ENCODE measurements around the gene ITSN1. TPM values are rescaled to one million over a fixed set of nuclear protein-coding genes. Genes with fewer than 3 reads are reported as not detected.
"Not testable (repeated sequence)": the region's sequence is repeated elsewhere in the genome, so short reads cannot be mapped to it uniquely, and the experiment has no call there.

Gene ITSN1
- total RNA-seq, result 10 to 100 TPM; 63.4 to 83.6 (median 70.6) TPM
- polyA plus RNA-seq, result 32.8 TPM
- long read RNA-seq, donor 1, full-length matches to known transcripts, result 18 of 123 reads
- long read RNA-seq, donor 1, partial matches to known transcripts, result 88 of 123 reads
- long read RNA-seq, donor 1, other reads (novel, unspliced or antisense), result 17 of 123 reads
- long read RNA-seq, donor 2, full-length matches to known transcripts, result 15 of 28 reads
- long read RNA-seq, donor 2, partial matches to known transcripts, result 8 of 28 reads
- long read RNA-seq, donor 2, other reads (novel, unspliced or antisense), result 5 of 28 reads
- long read RNA-seq, donor 3, full-length matches to known transcripts, result 3 of 264 reads
- long read RNA-seq, donor 3, partial matches to known transcripts, result 231 of 264 reads
- long read RNA-seq, donor 3, other reads (novel, unspliced or antisense), result 30 of 264 reads
- long read RNA-seq, donor 4, full-length matches to known transcripts, result 8 of 17 reads
- long read RNA-seq, donor 4, partial matches to known transcripts, result 5 of 17 reads
- long read RNA-seq, donor 4, other reads (novel, unspliced or antisense), result 4 of 17 reads

- Histone ChIP-seq H3K27ac (ENCODE audit: low read length) (peak within 1 kb of the TSS; percentile 91), H3K4me3 (ENCODE audit: low read length) (peak within 1 kb of the TSS; percentile 92), H3K4me1 (ENCODE audit: control insufficient read depth, insufficient read depth, low read length) (peaks cover 3% of the 10 kb centered on the region), H3K27me3 (ENCODE audit: control insufficient read depth, insufficient read depth) (no peaks in the 10 kb centered on the region), H3K9me3 (ENCODE audit: control insufficient read depth, low read length) (no peaks in the 10 kb centered on the region)
- WGBS, result under 1% methylated on average over 71 of the region's 71 CpGs
- peak; percentile 96 to 97 for ATAC-seq
- intact Hi-C loops (cut with DNase I), result loop anchor here (5.0 to 10.0 kb wide), 3 partner anchors 93 to 255 kb away; no protein-coding TSS in a partner anchor
- DNase-seq, result peak; percentile 100
These were observed at the start of gene ITSN1 for GRCh38 chr21:33642027-33642895. ITSN1 (plus strand) TSS chr21:33642501; CDS start chr21:33718829, 76,328 bp downstream.

DNA sequence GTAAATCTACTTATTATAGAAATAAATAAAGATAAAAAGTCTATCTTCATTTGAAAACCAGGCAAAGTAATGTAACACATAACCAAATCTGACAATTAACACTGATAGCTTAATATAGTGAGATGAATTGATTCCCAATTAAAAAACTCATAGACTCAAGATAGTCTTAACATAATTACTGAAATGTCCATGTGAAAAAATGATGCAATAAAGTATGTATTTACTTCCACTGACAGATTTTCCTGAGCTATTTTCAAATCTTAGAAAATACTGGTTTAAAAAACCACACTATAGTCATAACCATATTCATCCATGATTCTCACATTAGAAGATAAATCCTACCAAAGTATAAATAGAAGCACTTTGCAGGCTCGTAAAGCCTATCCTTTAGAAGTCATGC lies 44.2 kb upstream of the ITSN1 start:
- Histone ChIP-seq H3K4me1 (ENCODE audit: control insufficient read depth, insufficient read depth, low read length) (no peaks in the 10 kb centered on the region), H3K4me3 (ENCODE audit: low read length) (no peak overlapping the region), H3K27ac (ENCODE audit: low read length) (no peak overlapping the region), H3K27me3 (ENCODE audit: control insufficient read depth, insufficient read depth) (no peaks in the 10 kb centered on the region), H3K9me3 (ENCODE audit: control insufficient read depth, low read length) (no peaks in the 10 kb centered on the region)
- intact Hi-C loops (cut with DNase I), result no loop called here
- ATAC-seq, result no peak
- 58% methylated on average over 1 of the region's 1 CpG for WGBS
- DNase-seq, result no peak

DNA sequence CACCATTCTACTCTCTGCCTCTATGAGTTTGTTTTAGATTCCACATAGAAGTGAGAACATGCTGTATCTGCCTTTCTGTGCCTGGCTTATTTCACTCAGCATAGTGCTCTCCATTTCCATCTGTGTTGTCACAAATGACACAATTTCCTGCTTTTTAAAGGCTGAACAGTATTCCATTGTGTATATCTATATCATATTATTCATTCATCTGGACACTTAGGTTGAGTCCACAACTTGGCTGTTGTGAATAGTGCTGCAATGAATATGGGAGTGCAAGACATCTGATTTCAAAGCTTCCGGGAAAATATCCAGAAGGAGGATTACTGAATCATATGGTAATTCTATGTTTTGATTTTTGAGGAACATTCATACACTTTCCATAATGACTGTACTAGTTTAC lies 33.7 kb upstream of the ITSN1 start:
- Histone ChIP-seq H3K27me3 (ENCODE audit: control insufficient read depth, insufficient read depth) (no peaks in the 10 kb centered on the region), H3K4me3 (ENCODE audit: low read length) (no peak overlapping the region), H3K27ac (ENCODE audit: low read length) (no peak overlapping the region), H3K9me3 (ENCODE audit: control insufficient read depth, low read length) (no peaks in the 10 kb centered on the region), H3K4me1 (ENCODE audit: control insufficient read depth, insufficient read depth, low read length) (no peaks in the 10 kb centered on the region)
- 51% methylated on average over 1 of the region's 1 CpG for WGBS
- ATAC-seq (no peak), DNase-seq (no peak)
- intact Hi-C loops (cut with DNase I), result no loop called here

- WGBS, result 82% methylated on average over 7 of the region's 7 CpGs
- H3K27me3 ChIP-seq (ENCODE audit: control insufficient read depth, insufficient read depth), result no peaks in the 10 kb centered on the region
- ATAC-seq (no peak), DNase-seq (no peak)
- H3K27ac ChIP-seq (ENCODE audit: low read length), result no peak overlapping the region
- H3K4me3 ChIP-seq (ENCODE audit: low read length), result no peak overlapping the region
- no peaks in the 10 kb centered on the region for H3K4me1 ChIP-seq (ENCODE audit: control insufficient read depth, insufficient read depth, low read length)
- H3K9me3 ChIP-seq (ENCODE audit: control insufficient read depth, low read length), result no peaks in the 10 kb centered on the region
- intact Hi-C loops (cut with DNase I), result no loop called here
These were observed 31.1 kb upstream of the ITSN1 start for GRCh38 chr21:33611006-33611744.

DNA sequence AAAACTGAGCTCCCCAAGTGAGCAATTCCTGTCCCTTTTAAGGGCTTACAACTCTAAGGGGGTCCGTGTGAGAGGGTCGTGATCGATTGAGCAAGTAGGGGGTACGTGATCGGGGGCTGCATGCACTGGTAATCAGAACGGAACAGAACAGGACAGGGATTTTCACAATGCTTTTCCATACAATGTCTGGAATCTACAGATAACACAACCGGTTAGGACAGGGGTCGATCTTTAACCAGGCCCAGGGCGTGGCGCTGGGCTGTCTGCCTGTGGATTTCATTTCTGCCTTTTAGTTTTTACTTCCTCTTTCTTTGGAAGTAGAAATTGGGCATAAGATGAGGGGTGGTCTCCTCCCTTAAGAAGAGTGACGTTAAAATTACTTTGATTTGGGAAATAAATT lies 24.7 kb upstream of the ITSN1 start:
- H3K27me3 ChIP-seq (ENCODE audit: control insufficient read depth, insufficient read depth); H3K27ac ChIP-seq (ENCODE audit: low read length); H3K9me3 ChIP-seq (ENCODE audit: control insufficient read depth, low read length); intact Hi-C loops (cut with DNase I); H3K4me1 ChIP-seq (ENCODE audit: control insufficient read depth, insufficient read depth, low read length); DNase-seq; H3K4me3 ChIP-seq (ENCODE audit: low read length); ATAC-seq: not testable (repeated sequence)
- WGBS, result 89% methylated on average over 11 of the region's 11 CpGs

DNA sequence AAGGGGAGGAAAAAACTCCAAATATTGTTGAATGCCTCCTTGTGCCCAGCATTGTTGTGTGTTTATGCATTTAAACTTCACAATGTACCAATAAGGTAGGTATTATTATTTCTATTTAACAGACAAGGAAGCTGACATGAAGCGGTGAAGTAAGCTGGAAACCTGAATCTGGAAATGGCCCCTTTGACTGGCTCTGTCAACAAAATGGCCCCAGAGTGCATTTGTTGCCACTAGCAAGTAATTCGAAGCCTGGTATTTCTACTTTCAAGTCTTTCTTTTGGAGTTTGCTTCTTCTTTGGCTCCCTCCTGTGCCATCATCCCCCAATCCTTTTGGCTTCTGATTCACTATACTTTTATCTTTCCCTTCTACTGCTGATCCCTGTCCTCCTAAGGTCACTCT lies 23.9 kb upstream of the ITSN1 start:
- Histone ChIP-seq H3K4me1 (ENCODE audit: control insufficient read depth, insufficient read depth, low read length) (no peaks in the 10 kb centered on the region), H3K4me3 (ENCODE audit: low read length) (no peak overlapping the region), H3K27me3 (ENCODE audit: control insufficient read depth, insufficient read depth) (no peaks in the 10 kb centered on the region), H3K27ac (ENCODE audit: low read length) (no peak overlapping the region), H3K9me3 (ENCODE audit: control insufficient read depth, low read length) (no peaks in the 10 kb centered on the region)
- ATAC-seq (no peak), DNase-seq (no peak)
- 98% methylated on average over 2 of the region's 2 CpGs for WGBS
- intact Hi-C loops (cut with DNase I), result no loop called here

DNA sequence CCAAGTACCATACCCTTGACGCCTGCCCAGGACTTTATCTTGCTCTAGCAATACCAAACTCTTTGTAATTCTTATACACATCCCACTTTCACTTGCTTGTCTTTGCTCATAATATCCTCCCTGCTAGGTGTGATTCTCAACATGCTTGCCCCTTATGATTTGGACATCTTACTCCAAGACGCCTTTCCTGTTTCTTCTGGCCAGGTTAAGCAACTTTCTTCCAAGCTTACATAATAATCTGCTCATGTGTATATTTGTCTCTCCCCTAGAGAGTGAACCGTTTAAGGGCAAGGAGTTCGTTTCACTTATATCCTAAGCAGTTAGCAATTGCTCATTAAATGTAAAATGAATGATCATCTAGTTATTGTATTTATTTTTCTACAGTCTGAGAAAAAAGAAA lies 22.6 kb upstream of the ITSN1 start:
- H3K27me3 ChIP-seq (ENCODE audit: control insufficient read depth, insufficient read depth), result no peaks in the 10 kb centered on the region
- intact Hi-C loops (cut with DNase I), result no loop called here
- 87% methylated on average over 4 of the region's 4 CpGs for WGBS

GRCh38 chr21:33622253-33622652 lies 20.0 kb upstream of the ITSN1 start:
- ATAC-seq (no peak), DNase-seq (no peak)
- Histone ChIP-seq H3K9me3 (ENCODE audit: control insufficient read depth, low read length) (no peaks in the 10 kb centered on the region), H3K4me3 (ENCODE audit: low read length) (no peak overlapping the region), H3K4me1 (ENCODE audit: control insufficient read depth, insufficient read depth, low read length) (no peaks in the 10 kb centered on the region), H3K27ac (ENCODE audit: low read length) (no peak overlapping the region), H3K27me3 (ENCODE audit: control insufficient read depth, insufficient read depth) (no peaks in the 10 kb centered on the region)
- intact Hi-C loops (cut with DNase I), result no loop called here

More for the DNA sequence above, 22.6 kb upstream of the ITSN1 start:
- H3K4me1 ChIP-seq (ENCODE audit: control insufficient read depth, insufficient read depth, low read length), result no peaks in the 10 kb centered on the region
- DNase-seq (no peak), ATAC-seq (no peak)
- no peak overlapping the region for H3K27ac ChIP-seq (ENCODE audit: low read length)
- no peak overlapping the region for H3K4me3 ChIP-seq (ENCODE audit: low read length)
- no peaks in the 10 kb centered on the region for H3K9me3 ChIP-seq (ENCODE audit: control insufficient read depth, low read length)

GRCh38 chr21:33626151-33626550 lies 16.1 kb upstream of the ITSN1 start:
- H3K27ac ChIP-seq (ENCODE audit: low read length); H3K27me3 ChIP-seq (ENCODE audit: control insufficient read depth, insufficient read depth); H3K9me3 ChIP-seq (ENCODE audit: control insufficient read depth, low read length); intact Hi-C loops (cut with DNase I); DNase-seq; H3K4me1 ChIP-seq (ENCODE audit: control insufficient read depth, insufficient read depth, low read length); ATAC-seq; H3K4me3 ChIP-seq (ENCODE audit: low read length): not testable (repeated sequence)
- WGBS, result 92% methylated on average over 7 of the region's 7 CpGs

DNA sequence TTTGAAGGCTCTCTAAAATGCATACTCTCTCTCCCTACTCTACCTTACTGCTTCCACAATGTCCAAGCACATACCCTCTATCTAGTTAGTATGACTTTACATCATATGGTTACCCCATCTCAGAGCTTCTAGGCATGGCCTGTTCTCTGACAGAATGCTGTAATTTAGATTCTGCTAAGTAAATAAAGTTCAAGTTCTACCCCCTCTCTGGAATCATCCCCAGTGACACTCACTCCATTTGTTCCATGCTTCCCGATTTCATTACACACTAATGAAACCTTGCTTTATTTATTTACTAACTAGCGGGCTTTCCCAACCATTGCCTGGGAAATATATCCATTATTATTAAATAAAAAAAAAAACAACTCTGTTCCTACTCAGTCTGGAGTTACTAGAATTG lies 8.0 kb upstream of the ITSN1 start:
- H3K4me3 ChIP-seq (ENCODE audit: low read length), result no peak overlapping the region
- H3K27ac ChIP-seq (ENCODE audit: low read length), result no peak overlapping the region
- no peaks in the 10 kb centered on the region for H3K27me3 ChIP-seq (ENCODE audit: control insufficient read depth, insufficient read depth)
- intact Hi-C loops (cut with DNase I), result no loop called here
- no peaks in the 10 kb centered on the region for H3K4me1 ChIP-seq (ENCODE audit: control insufficient read depth, insufficient read depth, low read length)
- ATAC-seq (no peak), DNase-seq (no peak)
- WGBS, result 92% methylated on average over 2 of the region's 2 CpGs
- H3K9me3 ChIP-seq (ENCODE audit: control insufficient read depth, low read length), result no peaks in the 10 kb centered on the region

Measured in right cardiac atrium (tissue), 5 donors.